ENCODE measurements around the gene EIF3A. TPM values are rescaled to one million over a fixed set of nuclear protein-coding genes. Genes with fewer than 3 reads are reported as not detected.

Gene EIF3A
- total and polyA plus RNA-seq, 9 of the 15 experiments (the other 6 are each of a cell fraction or from before 2014, with no cell fraction given), result 19.6 to 163 (median 102) TPM

DNA sequence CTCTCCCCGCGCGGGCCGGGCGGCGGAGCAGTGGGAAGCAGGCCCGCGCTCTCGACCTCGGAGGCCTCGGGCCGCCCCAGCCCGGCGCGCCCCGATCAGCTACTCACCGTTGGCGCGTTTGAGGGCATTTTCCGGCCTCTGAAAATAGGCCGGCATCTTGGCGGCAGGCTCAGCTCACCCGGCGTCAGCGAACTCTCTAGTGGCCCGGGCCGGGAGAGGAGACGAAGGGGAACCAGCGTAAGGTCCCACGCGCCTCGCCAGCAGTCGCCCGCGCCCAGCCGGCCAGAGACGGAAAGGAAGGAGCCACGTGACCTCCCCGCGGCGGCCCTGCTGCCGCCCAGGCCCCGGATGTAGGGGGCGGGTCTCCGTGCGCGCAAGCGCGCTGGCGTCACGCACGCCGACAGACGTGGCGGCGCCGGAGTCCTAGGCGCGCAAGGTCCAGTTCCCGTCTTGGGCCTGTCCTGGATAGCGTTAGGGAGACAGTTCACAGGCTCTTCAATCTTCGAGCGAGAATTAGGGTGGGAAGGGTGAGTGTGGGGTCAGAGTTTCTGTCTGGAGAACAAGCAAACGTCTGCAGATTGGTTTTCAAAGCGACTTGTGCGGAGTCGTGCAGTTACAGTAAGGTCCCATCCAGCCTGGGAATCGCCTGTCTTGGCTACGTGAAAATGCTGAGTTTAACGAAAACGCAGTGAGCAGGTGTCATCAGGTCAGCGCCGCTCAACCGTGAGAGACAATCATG is at the start of gene EIF3A (continued):
- TF ChIP-seq POLR2AphosphoS5 (IDR thresholded peaks at IDR 0.05; ENCODE audit: control insufficient read depth, insufficient read depth, low read depth, low read length) (peak; percentile 84; the same call in 1 of the 2 replicates), SP2 (IDR thresholded peaks at IDR 0.05; ENCODE audit: extremely low read depth, low read depth, low read length, poor library complexity, severe bottlenecking) (no peak), RB1 (IDR thresholded peaks at IDR 0.05; ENCODE audit: low read depth) (peak; percentile 34; the same call in 1 of the 2 replicates), CCNT2 (IDR thresholded peaks at IDR 0.05; ENCODE audit: borderline replicate concordance, extremely low read depth, insufficient read length, low read depth, low read length) (peak; percentile 50), MTA3 (IDR thresholded peaks at IDR 0.05; ENCODE audit: borderline replicate concordance) (0 out of 2 replicates have a peak, but pooled peaks have one; percentile 50), AFF4 (CRISPR knock-in tag; IDR thresholded peaks at IDR 0.05) (no peak; the same call in none of the 2 replicates), CC2D1A (IDR thresholded peaks at IDR 0.05) (no peak), SP1 (CRISPR knock-in tag; IDR thresholded peaks at IDR 0.05) (peak; percentile 63; the same call in 1 of the 2 replicates), CTBP1 (IDR thresholded peaks at IDR 0.05; ENCODE audit: borderline replicate concordance) (peak; percentile 36), POLR2AphosphoS2 (IDR thresholded peaks at IDR 0.05; ENCODE audit: low read length) (peak; percentile 83; the same call in 1 of the 2 replicates), CHD1 (IDR thresholded peaks at IDR 0.05; ENCODE audit: low read length) (peak; percentile 12), CBFA2T2 (conservative IDR thresholded peaks at IDR 0.05) (peak; percentile 67), RNF2 (IDR thresholded peaks at IDR 0.05) (0 out of 2 replicates have a peak, but pooled peaks have one; percentile 25), GMEB1 (CRISPR knock-in tag; IDR thresholded peaks at IDR 0.05) (peak; percentile 97)
- TF ChIP-seq, protein P1, sequence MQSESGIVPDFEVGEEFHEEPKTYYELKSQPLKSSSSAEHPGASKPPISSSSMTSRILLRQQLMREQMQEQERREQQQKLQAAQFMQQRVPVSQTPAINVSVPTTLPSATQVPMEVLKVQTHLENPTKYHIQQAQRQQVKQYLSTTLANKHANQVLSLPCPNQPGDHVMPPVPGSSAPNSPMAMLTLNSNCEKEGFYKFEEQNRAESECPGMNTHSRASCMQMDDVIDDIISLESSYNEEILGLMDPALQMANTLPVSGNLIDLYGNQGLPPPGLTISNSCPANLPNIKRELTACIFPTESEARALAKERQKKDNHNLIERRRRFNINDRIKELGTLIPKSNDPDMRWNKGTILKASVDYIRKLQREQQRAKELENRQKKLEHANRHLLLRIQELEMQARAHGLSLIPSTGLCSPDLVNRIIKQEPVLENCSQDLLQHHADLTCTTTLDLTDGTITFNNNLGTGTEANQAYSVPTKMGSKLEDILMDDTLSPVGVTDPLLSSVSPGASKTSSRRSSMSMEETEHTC (IDR thresholded peaks at IDR 0.05), result peak; percentile 50; the same call in 1 of the 2 replicates
- TF ChIP-seq, protein P2, sequence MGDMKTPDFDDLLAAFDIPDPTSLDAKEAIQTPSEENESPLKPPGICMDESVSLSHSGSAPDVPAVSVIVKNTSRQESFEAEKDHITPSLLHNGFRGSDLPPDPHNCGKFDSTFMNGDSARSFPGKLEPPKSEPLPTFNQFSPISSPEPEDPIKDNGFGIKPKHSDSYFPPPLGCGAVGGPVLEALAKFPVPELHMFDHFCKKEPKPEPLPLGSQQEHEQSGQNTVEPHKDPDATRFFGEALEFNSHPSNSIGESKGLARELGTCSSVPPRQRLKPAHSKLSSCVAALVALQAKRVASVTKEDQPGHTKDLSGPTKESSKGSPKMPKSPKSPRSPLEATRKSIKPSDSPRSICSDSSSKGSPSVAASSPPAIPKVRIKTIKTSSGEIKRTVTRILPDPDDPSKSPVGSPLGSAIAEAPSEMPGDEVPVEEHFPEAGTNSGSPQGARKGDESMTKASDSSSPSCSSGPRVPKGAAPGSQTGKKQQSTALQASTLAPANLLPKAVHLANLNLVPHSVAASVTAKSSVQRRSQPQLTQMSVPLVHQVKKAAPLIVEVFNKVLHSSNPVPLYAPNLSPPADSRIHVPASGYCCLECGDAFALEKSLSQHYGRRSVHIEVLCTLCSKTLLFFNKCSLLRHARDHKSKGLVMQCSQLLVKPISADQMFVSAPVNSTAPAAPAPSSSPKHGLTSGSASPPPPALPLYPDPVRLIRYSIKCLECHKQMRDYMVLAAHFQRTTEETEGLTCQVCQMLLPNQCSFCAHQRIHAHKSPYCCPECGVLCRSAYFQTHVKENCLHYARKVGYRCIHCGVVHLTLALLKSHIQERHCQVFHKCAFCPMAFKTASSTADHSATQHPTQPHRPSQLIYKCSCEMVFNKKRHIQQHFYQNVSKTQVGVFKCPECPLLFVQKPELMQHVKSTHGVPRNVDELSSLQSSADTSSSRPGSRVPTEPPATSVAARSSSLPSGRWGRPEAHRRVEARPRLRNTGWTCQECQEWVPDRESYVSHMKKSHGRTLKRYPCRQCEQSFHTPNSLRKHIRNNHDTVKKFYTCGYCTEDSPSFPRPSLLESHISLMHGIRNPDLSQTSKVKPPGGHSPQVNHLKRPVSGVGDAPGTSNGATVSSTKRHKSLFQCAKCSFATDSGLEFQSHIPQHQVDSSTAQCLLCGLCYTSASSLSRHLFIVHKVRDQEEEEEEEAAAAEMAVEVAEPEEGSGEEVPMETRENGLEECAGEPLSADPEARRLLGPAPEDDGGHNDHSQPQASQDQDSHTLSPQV (IDR thresholded peaks at IDR 0.05), result peak; percentile 52; the same call in 1 of the 2 replicates

Measured in K562 (cell line).